ENCODE measurements around the gene TNS2. TPM values are rescaled to one million over a fixed set of nuclear protein-coding genes. Genes with fewer than 3 reads are reported as not detected.

The TNS2 gene
- total and polyA plus RNA-seq, 2 of the 13 experiments (the other 11 are each of a cell fraction or from before 2014, with no cell fraction given), result 8.9 to 20.4 TPM

DNA sequence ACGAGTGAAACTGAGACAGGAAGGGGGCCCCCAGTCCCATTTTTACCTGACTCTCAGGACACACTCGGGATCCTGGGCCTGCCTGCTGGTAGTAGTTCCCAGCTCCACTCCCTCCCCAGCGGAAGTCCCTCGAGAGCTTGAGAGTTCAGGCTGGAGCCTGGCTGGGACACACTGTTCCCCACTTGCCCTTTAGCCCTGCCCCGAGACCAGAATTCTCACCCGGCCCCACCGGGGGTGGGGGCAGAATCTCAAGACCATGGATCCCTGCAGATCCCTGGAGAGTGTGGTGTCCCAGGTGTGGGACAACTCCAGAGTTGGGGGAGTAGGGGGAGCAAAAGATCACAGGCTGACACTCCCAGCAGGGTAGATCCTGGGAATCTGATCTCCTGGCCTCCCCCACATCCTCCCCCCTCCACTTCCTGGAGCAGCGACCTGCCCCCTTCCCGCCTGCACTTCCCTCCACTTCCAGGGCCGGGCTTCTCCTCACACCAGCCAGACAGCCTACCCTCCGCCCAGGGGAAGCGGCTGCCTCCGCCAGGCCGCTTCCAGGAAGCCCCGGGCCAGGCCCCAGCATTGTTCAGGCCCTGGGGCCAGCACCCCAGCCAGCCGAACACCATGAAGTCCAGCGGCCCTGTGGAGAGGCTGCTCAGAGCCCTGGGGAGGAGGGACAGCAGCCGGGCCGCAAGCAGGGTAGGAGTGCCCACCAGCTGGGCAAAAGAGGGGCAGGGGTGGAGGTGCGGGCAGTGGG, at the start of gene TNS2 (continued):
- TF ChIP-seq IKZF5 (CRISPR knock-in tag; IDR thresholded peaks at IDR 0.05) (peak; percentile 65), STAG1 (CRISPR knock-in tag; IDR thresholded peaks at IDR 0.05) (no peak), KDM5B (CRISPR knock-in tag; IDR thresholded peaks at IDR 0.05; ENCODE audit: borderline replicate concordance) (peak; percentile 61; the same call in 1 of the 2 replicates), ZFP37 (CRISPR knock-in tag; IDR thresholded peaks at IDR 0.05; ENCODE audit: borderline replicate concordance) (peak; percentile 18; the same call in 1 of the 2 replicates), DNMT3B (CRISPR knock-in tag; conservative IDR thresholded peaks at IDR 0.05) (no peak), SOX6 (IDR thresholded peaks at IDR 0.05) (no peak), SOX6 (CRISPR knock-in tag; IDR thresholded peaks at IDR 0.05) (peak; percentile 50; the same call in 1 of the 2 replicates), GTF2F1 (IDR thresholded peaks at IDR 0.05; ENCODE audit: low read length) (no peak), PHF8 (CRISPR knock-in tag; IDR thresholded peaks at IDR 0.05) (peak; percentile 77), HNRNPLL (IDR thresholded peaks at IDR 0.05; ENCODE audit: low read depth, low read length, poor library complexity, severe bottlenecking) (peak; percentile 36), MYNN (CRISPR knock-in tag; IDR thresholded peaks at IDR 0.05; ENCODE audit: low read depth) (no peak), REXO4 (CRISPR knock-in tag; IDR thresholded peaks at IDR 0.05; ENCODE audit: borderline replicate concordance) (no peak), ZNF547 (CRISPR knock-in tag; IDR thresholded peaks at IDR 0.05) (peak; percentile 20; the same call in 1 of the 2 replicates), CCDC6 (CRISPR knock-in tag; IDR thresholded peaks at IDR 0.05) (peak; percentile 60; the same call in 1 of the 2 replicates), GTF3A (CRISPR knock-in tag; conservative IDR thresholded peaks at IDR 0.05) (no peak), MATR3 (CRISPR knock-in tag; IDR thresholded peaks at IDR 0.05) (no peak), ONECUT2 (CRISPR knock-in tag; IDR thresholded peaks at IDR 0.05) (no peak), AHDC1 (CRISPR knock-in tag; IDR thresholded peaks at IDR 0.05; ENCODE audit: borderline replicate concordance) (0 out of 2 replicates have a peak, but pooled peaks have one; percentile 27), KMT2B (CRISPR knock-in tag; IDR thresholded peaks at IDR 0.05) (no peak), SRSF9 (IDR thresholded peaks at IDR 0.05; ENCODE audit: borderline replicate concordance, insufficient read depth, low read depth, low read length, poor library complexity, severe bottlenecking) (no peak), HNF4G (IDR thresholded peaks at IDR 0.05; ENCODE audit: borderline replicate concordance, low read depth, low read length) (peak; percentile 6; the same call in 1 of the 2 replicates), HNF4G (CRISPR knock-in tag; IDR thresholded peaks at IDR 0.05; ENCODE audit: borderline replicate concordance, low read depth) (peak; percentile 68; the same call in 1 of the 2 replicates)
- TF ChIP-seq, protein P1, sequence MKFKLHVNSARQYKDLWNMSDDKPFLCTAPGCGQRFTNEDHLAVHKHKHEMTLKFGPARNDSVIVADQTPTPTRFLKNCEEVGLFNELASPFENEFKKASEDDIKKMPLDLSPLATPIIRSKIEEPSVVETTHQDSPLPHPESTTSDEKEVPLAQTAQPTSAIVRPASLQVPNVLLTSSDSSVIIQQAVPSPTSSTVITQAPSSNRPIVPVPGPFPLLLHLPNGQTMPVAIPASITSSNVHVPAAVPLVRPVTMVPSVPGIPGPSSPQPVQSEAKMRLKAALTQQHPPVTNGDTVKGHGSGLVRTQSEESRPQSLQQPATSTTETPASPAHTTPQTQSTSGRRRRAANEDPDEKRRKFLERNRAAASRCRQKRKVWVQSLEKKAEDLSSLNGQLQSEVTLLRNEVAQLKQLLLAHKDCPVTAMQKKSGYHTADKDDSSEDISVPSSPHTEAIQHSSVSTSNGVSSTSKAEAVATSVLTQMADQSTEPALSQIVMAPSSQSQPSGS (CRISPR knock-in tag; IDR thresholded peaks at IDR 0.05), result no peak

Data from HepG2 (cell line).